GM19238 (cell line): ENCODE results near the gene SETBP1.

ENCODE experiments used
- DNase-seq: peaks from one replicate; pipeline ENCODE4 v3.0.0; 2011; ENCODE audit warnings: low spot score; ENCODE audit not compliant: insufficient read length

Gene SETBP1

GRCh38 chr18:44862112-44862511 lies 181.4 kb downstream of the SETBP1 start:
- DNase-seq: no peak

DNA sequence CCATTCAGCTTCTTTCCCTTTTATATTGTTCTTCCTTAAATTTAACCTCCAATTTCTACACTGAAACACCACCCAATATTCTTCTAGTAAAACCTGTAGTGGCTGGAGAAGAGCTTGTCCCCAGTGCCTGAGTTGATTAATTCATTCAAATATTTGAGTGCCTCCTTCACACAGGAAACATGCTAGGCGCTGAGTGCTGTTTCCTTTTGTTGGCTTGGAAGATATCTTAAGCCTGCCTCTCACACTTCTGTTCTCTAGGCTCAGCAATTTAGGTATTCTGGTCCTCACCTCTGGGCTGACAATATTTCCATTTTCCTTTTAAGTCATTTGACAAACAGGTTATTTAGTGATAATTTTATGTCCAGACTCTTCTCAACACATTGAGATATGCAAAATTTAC lies 185.4 kb downstream of the SETBP1 start:
- DNase-seq: no peak

GRCh38 chr18:44869533-44869932 lies 188.8 kb downstream of the SETBP1 start:
- no peak for DNase-seq

GRCh38 chr18:44870631-44871502 lies 190.2 kb downstream of the SETBP1 start:
- no peak for DNase-seq

- no peak for DNase-seq
These were observed 191.1 kb downstream of the SETBP1 start for GRCh38 chr18:44871771-44872170.

GRCh38 chr18:44876024-44876423 lies 195.3 kb downstream of the SETBP1 start:
- no peak for DNase-seq

GRCh38 chr18:44876755-44877154 lies 196.1 kb downstream of the SETBP1 start:
- DNase-seq: no peak

- no peak for DNase-seq
These were observed 197.6 kb downstream of the SETBP1 start for GRCh38 chr18:44878335-44878734.

GRCh38 chr18:44880170-44880569 lies 199.5 kb downstream of the SETBP1 start:
- DNase-seq: no peak

DNA sequence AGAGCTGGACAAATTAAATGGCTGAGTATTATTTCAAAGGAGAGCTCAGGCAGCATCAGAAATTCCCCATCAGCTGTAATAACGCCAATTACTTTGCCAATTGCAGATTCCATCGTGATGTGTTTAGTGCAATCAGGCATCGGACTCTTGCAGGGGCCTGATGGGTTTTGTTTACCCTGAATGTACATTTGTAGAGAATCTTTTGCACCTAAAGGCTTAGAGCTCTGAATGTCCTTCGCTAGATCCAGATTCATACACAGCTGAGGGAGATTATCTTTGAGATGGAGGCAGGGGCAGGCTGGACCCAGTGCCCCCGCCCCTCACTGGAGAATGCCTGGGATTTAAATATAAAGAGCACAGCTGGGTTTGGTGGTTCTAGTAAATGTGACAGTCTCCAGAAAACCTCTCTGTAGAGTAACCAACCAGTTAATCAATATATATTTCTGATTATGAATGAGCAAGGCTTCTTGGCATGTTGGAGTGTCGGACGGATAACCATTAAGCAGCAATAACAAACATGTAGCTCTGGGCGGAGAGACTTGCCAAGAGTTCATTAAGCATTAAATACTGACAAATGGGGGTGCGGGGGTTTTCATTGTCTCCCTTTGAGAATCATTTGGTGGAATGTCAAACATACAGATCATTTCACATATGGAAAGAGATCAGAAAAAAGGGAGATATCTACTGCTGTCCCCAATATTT lies 200.9 kb downstream of the SETBP1 start:
- DNase-seq: no peak

GRCh38 chr18:44882163-44882868 lies 201.6 kb downstream of the SETBP1 start:
- no peak for DNase-seq

GRCh38 chr18:44883671-44884070 lies 203.0 kb downstream of the SETBP1 start:
- DNase-seq: no peak

GRCh38 chr18:44884431-44884830 lies 203.7 kb downstream of the SETBP1 start:
- no peak for DNase-seq

- no peak for DNase-seq
These were observed 204.8 kb downstream of the SETBP1 start for GRCh38 chr18:44885507-44885906.

GRCh38 chr18:44887227-44887631 lies 206.5 kb downstream of the SETBP1 start:
- DNase-seq: no peak

DNA sequence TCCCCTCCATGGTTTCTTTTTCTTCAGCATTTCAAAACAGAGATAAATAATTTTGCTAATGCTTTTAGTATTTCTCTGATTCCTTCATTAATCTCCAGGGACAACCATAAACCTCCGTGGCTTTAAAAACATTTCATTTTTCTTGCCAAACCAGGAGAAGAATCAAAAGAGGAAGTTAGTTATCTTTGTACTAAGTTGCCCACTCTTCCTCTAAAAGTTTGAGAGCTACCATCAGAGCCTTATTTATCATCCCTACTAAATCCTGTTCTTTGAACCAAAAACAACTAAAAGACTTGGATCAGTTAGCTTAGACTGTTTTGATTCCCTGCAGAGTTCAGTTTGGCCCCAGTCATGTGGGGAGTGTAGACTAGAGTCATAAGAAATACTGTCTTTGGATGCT lies 208.4 kb downstream of the SETBP1 start:
- no peak for DNase-seq

DNA sequence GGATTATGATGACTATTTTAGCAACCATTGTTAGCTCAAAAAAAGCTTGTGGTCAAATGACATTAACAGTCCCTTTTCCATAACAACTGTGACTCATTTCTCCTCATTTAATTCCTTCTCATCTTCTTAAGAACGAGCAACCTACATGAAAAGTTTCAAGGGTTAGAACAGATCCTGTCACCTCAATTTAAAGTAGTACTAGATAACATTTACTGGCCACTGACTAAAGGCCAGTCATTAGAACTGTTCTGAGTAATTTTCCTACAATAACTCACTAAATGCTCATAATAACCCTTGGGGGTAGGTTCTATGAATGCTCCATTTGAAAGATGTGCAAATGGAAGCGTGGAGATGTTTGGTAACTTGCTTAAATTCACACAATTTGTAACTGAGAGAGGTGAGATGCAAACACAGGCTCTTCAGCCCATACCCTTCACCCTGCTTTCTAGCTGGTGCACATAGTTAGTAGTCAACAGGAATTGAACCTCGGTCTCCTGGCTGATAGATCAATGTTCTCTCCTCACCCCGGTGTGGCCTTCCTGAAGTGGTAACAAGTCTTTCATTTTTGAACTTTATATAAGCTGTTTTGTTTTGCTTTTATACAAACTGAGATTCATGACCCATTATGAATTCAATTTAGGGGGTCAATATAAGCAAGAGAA lies 212.5 kb downstream of the SETBP1 start:
- DNase-seq: no peak

DNA sequence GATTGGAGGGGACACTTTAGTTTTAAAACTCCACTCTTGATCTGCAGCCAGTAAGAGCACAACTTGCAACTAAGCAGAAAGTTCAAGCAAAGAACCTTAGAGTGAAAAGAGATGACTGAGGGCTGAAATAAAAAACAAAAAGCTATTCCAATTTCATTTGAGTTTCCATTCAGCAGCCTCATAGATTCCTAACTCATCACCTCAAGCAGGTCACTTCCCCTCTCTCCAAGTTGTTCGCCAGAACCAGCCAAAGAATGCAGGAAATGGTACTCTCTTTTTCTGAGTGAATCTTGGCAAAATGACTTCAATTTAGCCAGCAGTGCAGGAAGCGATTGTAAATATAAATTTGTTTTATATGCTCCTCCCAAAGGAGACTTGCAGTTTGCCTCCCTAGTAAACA lies 213.3 kb downstream of the SETBP1 start:
- DNase-seq: no peak

- DNase-seq: no peak
These were observed 214.6 kb downstream of the SETBP1 start for GRCh38 chr18:44895176-44895798.

GRCh38 chr18:44896846-44897245 lies 216.2 kb downstream of the SETBP1 start:
- no peak for DNase-seq

- no peak for DNase-seq
These were observed 216.7 kb downstream of the SETBP1 start for GRCh38 chr18:44897411-44897810.
